GM18861 (cell line): Measurements from ENCODE around the gene TREML2.

Experiments
- ATAC-seq: cut with Tn5 transposase; IDR thresholded peaks from one replicate; pipeline ENCODE4 v1.9.1; 2021; ENCODE audit not compliant: unreplicated experiment

Gene TREML2

GRCh38 chr6:41179163-41179562 is 21.8 kb downstream of the TREML2 start:
- ATAC-seq, result no peak

- ATAC-seq, result no peak
Observed at GRCh38 chr6:41177695-41178094, 23.3 kb downstream of the TREML2 start.

DNA sequence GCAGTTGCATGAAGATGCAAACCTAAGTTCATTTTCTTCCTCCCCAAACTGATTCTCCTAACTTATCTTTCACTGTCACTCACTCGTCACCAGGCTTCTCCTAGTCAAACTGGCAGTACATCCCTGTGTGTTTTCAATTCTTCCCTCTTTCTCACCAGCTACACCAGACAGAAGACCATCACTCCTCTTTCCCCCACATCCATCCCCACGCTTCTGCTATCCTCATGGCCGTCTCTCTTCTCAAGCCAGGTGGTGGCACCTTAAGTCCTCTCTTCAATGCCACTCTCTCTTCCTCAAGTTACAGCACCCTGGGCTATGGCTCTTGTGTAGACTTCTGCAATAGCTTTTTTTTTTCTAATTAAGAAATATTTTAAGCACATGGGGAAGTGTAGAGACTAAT is 23.7 kb downstream of the TREML2 start:
- no peak for ATAC-seq

GRCh38 chr6:41176189-41176588 is 24.8 kb downstream of the TREML2 start:
- ATAC-seq, result no peak

- ATAC-seq, result no peak
Observed at GRCh38 chr6:41175084-41175483, 25.9 kb downstream of the TREML2 start.

GRCh38 chr6:41174610-41175009 is 26.3 kb downstream of the TREML2 start:
- ATAC-seq, result no peak

DNA sequence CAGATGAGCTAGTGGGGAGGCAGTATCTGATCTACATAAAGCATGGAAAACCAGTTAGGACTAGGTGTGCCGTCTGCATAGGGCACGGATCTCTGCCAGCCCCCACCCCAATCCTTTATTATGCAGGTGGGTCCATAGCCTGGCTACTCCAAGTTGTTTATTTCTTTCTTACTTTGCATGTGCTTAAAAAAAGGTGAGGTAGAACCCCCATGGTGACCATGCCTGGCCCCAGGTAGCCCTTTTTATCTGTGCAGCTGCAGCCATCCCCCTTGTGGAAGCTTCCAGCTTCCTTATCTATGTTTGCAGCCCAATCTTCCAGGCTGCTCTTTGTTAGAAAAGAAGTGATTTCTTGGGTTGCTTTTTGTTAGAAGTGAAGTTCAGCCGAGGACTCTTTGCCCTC is 29.0 kb downstream of the TREML2 start:
- ATAC-seq, result no peak

DNA sequence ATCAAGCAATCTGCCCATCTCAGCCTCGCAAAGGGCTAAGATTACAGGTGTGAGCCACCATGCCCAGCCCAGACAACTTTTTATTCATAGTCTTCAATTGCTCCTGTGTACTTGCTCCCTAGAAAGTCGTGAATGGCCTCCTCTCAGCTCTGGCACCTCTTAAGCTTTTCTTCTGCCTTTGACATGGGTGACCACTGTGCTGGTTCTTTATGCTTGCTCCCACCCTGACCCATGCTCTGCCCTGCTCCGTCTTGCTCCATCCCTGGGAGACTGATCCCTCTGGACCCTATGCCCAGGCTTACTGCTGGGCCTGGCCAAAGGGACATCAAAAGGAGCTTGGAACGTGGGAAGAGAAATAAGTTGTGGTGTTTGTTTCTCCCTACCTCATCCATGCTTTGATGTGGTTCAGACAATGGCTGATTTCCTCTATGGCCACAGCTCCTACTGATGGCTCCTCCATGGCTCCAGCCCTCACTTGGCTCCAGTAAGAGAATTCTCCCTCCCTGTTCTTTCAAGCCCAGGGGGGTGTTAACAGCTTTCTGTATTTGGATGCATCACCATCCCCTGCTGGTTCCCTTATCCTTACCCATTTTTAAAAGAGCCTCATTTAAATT is 30.3 kb downstream of the TREML2 start:
- no peak for ATAC-seq

- no peak for ATAC-seq
Observed at GRCh38 chr6:41167173-41167963, 33.6 kb downstream of the TREML2 start.

DNA sequence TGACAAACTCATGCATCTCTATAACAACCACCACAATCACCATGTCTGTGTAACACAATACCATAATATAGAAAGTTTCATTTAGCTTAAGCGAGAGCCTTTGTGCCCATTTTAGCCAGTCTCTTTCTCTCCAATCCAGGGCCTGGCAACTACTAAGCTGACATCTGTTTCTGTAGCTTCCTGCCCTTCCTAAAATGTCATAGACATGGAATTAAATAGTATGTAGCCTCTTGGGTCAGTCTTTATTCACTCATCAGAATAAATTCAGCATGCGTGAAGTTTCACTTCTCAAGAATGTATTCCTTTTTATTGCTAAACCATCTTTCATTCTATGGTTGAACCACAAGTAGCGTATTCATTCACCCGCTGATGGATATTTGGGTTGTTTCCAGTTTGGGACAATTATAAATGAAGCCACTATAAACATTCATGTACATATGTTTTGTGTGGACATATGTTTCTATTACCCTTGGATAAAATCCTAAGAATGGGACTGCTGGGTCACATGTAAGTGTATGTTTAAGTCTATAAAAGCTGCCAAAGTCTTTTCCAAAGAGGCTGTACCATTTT is 36.3 kb downstream of the TREML2 start:
- no peak for ATAC-seq

DNA sequence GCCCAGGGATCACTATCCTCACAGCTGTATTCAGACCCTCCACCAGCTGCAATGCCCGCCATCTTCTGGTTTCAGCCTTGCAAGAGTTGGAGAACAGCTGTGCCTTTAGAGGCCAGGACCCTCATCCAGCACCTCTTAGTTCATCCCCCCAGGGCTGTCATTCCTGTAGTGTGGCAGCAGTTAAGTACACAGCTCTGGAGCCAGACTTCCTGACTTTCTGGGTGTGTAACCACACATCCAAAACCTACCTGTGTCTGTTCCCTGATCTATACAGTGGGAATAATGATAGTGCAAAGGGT is 37.6 kb downstream of the TREML2 start:
- no peak for ATAC-seq

GRCh38 chr6:41162687-41163418 is 38.1 kb downstream of the TREML2 start, which contains the start of gene TREM2:
TREM2 (minus strand) TSS chr6:41163116; CDS start chr6:41163082, 34 bp downstream.
- no peak for ATAC-seq

DNA sequence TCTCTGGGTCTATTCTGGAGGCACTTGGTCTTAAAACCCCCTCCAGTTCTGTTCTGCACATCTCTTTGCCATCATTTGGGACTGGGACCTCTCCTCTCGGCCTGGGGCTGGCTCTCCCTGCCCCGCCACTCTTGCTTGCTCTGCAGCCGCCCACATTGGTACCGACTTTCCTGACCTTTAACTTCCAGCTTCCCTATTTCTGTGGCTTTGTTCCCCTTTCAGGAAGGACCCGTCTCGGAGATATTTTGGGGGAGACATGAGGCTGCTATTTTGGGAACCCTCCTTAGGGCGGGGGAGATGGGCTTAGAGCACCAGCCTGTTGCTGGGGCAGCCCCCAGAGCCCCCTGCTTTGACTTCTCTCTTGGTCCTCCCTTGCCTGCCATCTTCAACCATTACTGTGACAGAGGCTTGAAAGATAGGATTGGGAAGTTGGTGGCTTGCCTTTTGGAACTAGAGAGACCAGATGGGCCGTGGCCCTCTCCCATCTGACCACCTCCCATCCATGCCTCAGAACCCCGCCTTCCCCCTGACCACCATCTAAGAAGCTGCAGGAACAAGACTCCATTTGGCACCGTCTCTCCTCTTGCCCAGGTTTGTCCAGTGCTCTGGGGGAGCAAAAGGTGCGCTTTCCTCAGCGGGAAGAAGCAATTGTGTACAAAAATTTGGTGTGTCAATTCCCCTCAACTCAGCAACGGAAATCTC is 38.9 kb downstream of the TREML2 start:
- ATAC-seq, result no peak

DNA sequence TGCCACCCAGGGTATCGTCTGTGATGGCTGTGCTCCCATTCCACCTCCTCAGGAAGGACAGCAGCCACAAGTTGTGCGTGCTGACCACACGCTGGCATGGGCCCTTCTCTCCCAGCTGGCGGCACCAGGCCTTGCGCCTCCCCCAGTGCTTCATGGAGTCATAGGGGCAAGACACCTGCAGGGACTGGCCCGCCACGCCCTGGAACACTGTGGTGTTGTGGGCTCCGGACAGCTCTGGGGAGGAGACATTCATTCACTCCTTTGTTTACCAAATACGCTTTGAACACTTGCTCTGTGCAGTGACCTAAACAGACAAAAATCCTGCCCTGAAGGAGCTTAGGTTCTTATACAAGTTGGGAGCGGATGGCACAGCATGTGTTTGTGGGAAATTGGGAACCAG is 39.6 kb downstream of the TREML2 start:
- ATAC-seq, result no peak

DNA sequence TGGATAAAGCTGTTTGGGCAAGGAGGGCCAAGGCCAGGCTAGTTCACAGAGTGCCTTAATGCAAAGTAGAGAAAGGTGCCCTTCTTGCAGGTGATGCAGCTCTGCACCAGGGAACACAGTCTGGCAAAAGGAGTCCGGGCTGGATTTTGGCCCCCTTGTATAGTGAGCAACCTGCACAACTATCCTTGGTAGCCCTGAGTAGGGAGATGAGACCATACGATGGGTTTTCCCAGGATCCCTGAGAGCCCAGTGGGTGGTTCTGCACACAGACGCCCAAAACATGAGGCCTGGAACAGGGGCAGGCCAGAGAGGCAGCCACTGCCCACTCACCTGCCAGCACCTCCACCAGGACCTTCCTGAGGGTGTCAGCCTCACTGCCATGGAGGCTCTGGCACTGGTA is 40.0 kb downstream of the TREML2 start:
- no peak for ATAC-seq

DNA sequence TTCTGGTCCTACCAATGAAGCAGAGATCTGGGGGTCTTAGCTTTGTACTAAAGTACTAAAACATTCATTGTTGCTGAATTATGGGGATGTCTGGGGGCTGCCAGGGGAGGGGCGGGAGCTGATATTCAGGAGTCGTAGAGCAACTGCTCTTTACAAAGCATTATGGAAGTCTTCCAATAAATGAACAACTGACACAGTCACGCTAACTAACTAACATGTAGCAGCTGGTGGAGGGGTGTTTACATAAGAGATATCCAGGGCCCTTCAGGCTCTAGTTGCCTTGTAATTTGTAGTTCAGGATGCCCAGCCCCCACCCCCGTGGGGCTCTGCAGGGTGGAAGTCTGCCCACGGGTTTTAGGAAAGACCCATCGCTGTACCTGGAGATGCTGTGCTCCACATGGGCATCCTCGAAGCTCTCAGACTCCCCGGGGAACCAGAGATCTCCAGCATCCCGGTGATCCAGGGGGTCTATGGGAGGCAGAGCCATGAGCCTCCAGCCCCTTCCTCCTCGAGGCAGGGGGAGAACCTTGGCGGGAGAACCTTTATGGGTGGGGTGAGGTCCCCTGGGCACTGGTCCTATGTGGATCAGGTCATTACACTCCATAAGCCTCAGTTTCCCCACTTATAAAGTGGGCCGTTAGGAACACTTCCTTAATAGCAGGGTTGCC is 41.4 kb downstream of the TREML2 start:
- no peak for ATAC-seq

DNA sequence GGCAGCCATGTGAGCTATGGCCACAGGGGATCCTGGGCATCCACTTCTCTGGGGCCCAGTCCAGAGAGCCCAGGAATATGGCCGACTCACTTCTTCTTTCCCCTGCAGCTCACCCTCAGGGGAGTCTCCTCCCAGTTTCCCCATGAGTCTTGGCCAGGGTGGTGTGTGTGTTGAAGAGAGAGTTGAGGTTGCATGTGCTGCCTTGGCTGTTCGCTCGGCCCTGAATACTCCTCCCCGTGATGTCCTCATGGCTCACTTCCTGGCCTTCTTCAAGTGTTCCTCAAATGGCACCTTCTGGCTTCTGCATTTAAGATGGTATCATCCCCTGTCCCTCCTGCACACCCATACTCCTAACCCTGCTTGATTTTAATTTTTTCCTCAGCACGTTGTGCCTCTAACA is 43.6 kb downstream of the TREML2 start:
- ATAC-seq, result no peak

DNA sequence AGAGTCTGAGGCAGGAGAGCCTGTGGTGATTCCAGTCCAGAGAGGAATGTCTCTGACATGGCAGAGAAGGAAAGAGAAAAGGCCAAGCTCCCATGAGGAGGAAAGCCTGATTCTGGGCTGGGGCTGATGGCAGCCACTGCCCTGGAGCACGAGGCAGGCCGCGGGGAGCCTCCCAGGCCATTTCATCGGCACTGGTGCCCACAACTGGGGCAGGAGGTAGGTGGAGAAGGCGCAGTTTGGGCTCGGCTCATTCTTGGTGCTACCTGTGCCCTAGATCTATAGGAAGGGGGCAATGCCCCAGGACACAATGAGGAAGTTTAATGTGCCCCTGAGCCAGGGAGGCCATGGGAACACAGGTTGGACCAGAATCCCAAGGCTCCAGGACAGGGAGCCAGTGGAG is 44.2 kb downstream of the TREML2 start:
- ATAC-seq, result no peak

GRCh38 chr6:41156001-41156400 is 44.9 kb downstream of the TREML2 start:
- ATAC-seq, result no peak

DNA sequence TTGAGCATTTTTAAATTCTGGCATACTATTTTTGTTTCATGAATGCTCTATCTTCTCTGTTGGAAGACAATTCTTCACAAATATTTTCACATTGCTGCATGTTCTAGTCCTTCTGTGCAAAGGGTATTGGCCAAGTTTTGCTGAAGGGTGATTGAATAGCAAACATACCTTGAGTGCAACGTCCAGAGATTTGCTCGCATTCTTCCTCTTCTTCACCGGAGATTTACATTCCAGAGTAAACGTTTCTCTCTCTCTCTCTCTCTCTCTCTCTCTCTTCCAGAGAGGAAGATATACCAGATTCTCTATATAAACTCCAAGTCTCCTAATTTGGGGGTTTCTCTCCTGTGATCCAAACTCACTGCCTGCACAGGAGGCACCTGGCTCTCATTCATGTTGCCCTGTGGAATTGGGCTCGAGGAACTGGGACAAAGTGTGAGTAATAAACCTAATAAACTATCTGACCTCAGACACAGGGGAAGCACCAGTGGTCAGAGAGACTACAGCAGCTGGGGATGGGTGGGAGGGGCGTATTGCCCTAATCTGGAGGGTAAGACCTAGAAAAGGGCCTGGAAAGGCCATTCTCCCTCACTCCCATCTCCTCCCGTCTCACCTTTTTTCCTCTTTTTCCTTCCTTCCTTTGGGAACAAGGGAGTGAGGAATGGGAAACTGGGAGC is 45.7 kb downstream of the TREML2 start:
- no peak for ATAC-seq
